Keratinocyte (primary cell): ENCODE measurements around the gene POLR1G. TPM values are rescaled to one million over a fixed set of nuclear protein-coding genes. Genes with fewer than 3 reads are reported as not detected.

ENCODE experiments used
- DNase-seq: peaks from one replicate; pipeline ENCODE4 v3.0.0-alpha.2; 2011; ENCODE audit warnings: low read depth, missing footprints, low spot score
- FAIRE-seq: peaks from 2 replicates; lab custom pipeline; 2011; peaks lifted over from hg19 to GRCh38; lab: Jason Lieb, UNC
- H2AFZ ChIP-seq: 2 replicates; pipeline ENCODE4 v1.6.0; 2012; ENCODE audit warnings: low read length, control low read depth, inconsistent platforms; ENCODE audit not compliant: control insufficient read depth
- H3K27ac ChIP-seq: 2 replicates; pipeline ENCODE4 v1.5.1; 2011; ENCODE audit warnings: low read length; ENCODE audit not compliant: control insufficient read depth, insufficient read depth
- H3K27me3 ChIP-seq: 3 replicates; pipeline ENCODE4 v1.6.0; 2011; ENCODE audit warnings: low read length; ENCODE audit not compliant: control insufficient read depth, insufficient read depth; ENCODE audit errors: extremely low read depth
- H3K36me3 ChIP-seq, 2 experiments: 2 replicates in 1 of 2; 3 replicates in 1 of 2; pipeline ENCODE4 v1.5.1; 2011; ENCODE audit warnings: low read length in 2 of 2, mild to moderate bottlenecking in 1 of 2; ENCODE audit not compliant: control insufficient read depth in 2 of 2, insufficient read depth in 2 of 2; ENCODE audit errors: extremely low read depth in 1 of 2
- H3K4me1 ChIP-seq: 3 replicates; pipeline ENCODE4 v1.5.1; 2011; ENCODE audit warnings: low read length; ENCODE audit not compliant: control insufficient read depth, insufficient read depth; ENCODE audit errors: extremely low read depth
- H3K4me2 ChIP-seq: 3 replicates; pipeline ENCODE4 v1.6.0; 2011; ENCODE audit warnings: low read depth, low read length; ENCODE audit not compliant: control insufficient read depth, insufficient read depth; ENCODE audit errors: extremely low read depth
- H3K4me3 ChIP-seq, 3 experiments: fragments of 200-600 bp in 1 of 3; sonication (generic) in 1 of 3; 2 replicates in 2 of 3; 3 replicates in 1 of 3; pipeline ENCODE4 v1.5.1; 2011 to 2016; ENCODE audit warnings: low read length in 3 of 3, mild to moderate bottlenecking in 3 of 3, control low read depth in 2 of 3, inconsistent platforms in 1 of 3, low read depth in 1 of 3, mixed read lengths in 1 of 3, mixed run types in 1 of 3, moderate library complexity in 1 of 3; ENCODE audit not compliant: control insufficient read depth in 2 of 3, insufficient read depth in 2 of 3; ENCODE audit errors: extremely low read depth in 1 of 3
- H3K79me2 ChIP-seq: 2 replicates; pipeline ENCODE4 v1.6.0; 2012; ENCODE audit warnings: low read length; ENCODE audit not compliant: control insufficient read depth, insufficient read depth
- H3K9ac ChIP-seq: 3 replicates; pipeline ENCODE4 v1.6.0; 2011; ENCODE audit warnings: low read length; ENCODE audit not compliant: control insufficient read depth, insufficient read depth; ENCODE audit errors: extremely low read depth
- H3K9me1 ChIP-seq: 3 replicates; pipeline ENCODE4 v1.6.0; 2011; ENCODE audit warnings: low read length; ENCODE audit not compliant: control insufficient read depth, insufficient read depth; ENCODE audit errors: extremely low read depth
- H3K9me3 ChIP-seq: 2 replicates; pipeline ENCODE4 v1.5.1; 2012; ENCODE audit warnings: low read depth, low read length; ENCODE audit not compliant: control insufficient read depth
- H4K20me1 ChIP-seq: 3 replicates; pipeline ENCODE4 v1.6.0; 2011; ENCODE audit warnings: low read length; ENCODE audit not compliant: control insufficient read depth, insufficient read depth; ENCODE audit errors: extremely low read depth
- EZH2 ChIP-seq: IDR thresholded peaks from one replicate; pipeline ENCODE4 v1.6.1; 2012; ENCODE audit warnings: inconsistent platforms, mild to moderate bottlenecking, low read length, moderate library complexity
- dilution Hi-C: fragments of 300-500 bp; cut with MboI; formaldehyde crosslinking; loops from one replicate; pipeline ENCODE4 v1.7.0; 2020; ENCODE audit warnings: low sequenced_read_pairs; ENCODE audit not compliant: extremely low pct_ligation_motif_present
- polyA plus RNA-seq, 5 experiments: library from polyadenylated mRNA; depleted of rRNA in 3 of 5; stranded (reverse) in 3 of 5; stranded (forward) in 1 of 5; unstranded in 1 of 5; fragments of >200 nt; gene quantifications; 1 replicate in 1 of 5; 2 replicates in 3 of 5; 3 replicates in 1 of 5; pipeline versions ENCODE4 v1.2.1 to v1.2.3, GENCODE V29; 2011 to 2012; ENCODE audit warnings: missing spikeins in 2 of 5, low read depth in 1 of 5, low replicate concordance in 1 of 5
- TF ChIP-seq, protein P1 (sequence below), 3 experiments: IDR thresholded peaks in 1 of 3; conservative IDR thresholded peaks in 1 of 3; optimal IDR thresholded peaks in 1 of 3; 2 replicates in 2 of 3; 3 replicates in 1 of 3; pipeline versions ENCODE3 to v1.5.1; 2011; ENCODE audit warnings: low read length in 3 of 3, mild to moderate bottlenecking in 3 of 3, moderate library complexity in 2 of 3, control low read depth in 1 of 3, inconsistent platforms in 1 of 3; ENCODE audit not compliant: insufficient read depth in 2 of 3; ENCODE audit errors: extremely low read depth in 1 of 3

The POLR1G gene
- polyA plus RNA-seq, 1 donor (not counting 4 experiments of a cell fraction or from before 2014, with no cell fraction given) = 9.8 TPM

DNA sequence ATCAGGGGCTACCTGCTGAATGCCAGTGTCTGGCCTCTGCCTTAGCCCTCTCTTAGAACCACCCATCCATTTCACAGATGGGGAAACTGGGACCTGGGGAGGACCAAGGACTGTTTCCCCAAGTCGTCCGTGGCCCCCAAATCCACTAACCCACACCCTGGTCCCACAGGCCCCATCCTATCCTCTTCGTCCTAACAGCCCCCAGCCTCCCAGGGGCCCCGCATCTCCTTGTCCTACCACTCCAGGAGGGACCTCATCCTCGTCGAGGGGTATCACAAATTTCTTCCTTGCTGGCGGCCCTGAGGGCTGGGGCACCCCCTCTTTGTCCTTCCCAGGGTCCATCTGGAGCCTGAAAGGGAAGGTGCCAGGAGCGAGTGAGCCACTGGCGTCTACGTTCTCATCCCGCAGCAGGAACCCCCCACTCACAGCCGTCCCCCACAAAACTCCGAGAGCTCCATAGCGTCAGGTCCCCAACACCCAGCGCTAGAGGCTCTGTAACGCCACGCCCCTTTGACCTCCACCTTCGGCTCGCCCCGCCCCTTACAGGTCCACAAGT lies 16.7 kb downstream of the POLR1G start:
- Histone ChIP-seq H3K9me3 (no peaks in the 10 kb centered on the region), H3K9me1 (no peaks in the 10 kb centered on the region), H3K27me3 (no peaks in the 10 kb centered on the region), H3K4me3 (peak overlapping the region; percentile 86 to 97 (median 91)), H3K9ac (peak overlapping the region; percentile 75), H3K4me1 (peaks cover 45% of the 10 kb centered on the region), H3K79me2 (peaks cover 45% of the 10 kb centered on the region), H4K20me1 (no peaks in the 10 kb centered on the region), H3K4me2 (peak overlapping the region; percentile 74), H3K27ac (peak overlapping the region; percentile 95), H3K36me3 (peaks cover 23 to 24% of the 10 kb centered on the region in 2 experiments), H2AFZ (no peak overlapping the region)
- no peak for TF ChIP-seq EZH2
- TF ChIP-seq, protein P1, sequence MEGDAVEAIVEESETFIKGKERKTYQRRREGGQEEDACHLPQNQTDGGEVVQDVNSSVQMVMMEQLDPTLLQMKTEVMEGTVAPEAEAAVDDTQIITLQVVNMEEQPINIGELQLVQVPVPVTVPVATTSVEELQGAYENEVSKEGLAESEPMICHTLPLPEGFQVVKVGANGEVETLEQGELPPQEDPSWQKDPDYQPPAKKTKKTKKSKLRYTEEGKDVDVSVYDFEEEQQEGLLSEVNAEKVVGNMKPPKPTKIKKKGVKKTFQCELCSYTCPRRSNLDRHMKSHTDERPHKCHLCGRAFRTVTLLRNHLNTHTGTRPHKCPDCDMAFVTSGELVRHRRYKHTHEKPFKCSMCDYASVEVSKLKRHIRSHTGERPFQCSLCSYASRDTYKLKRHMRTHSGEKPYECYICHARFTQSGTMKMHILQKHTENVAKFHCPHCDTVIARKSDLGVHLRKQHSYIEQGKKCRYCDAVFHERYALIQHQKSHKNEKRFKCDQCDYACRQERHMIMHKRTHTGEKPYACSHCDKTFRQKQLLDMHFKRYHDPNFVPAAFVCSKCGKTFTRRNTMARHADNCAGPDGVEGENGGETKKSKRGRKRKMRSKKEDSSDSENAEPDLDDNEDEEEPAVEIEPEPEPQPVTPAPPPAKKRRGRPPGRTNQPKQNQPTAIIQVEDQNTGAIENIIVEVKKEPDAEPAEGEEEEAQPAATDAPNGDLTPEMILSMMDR (optimal IDR thresholded peaks at IDR 0.05 in 1 of 3, IDR thresholded peaks at IDR 0.05 in 1 of 3, conservative IDR thresholded peaks at IDR 0.05 in 1 of 3; ENCODE audit: extremely low read depth in 1 of 3, insufficient read depth in 2 of 3, low read length in 3 of 3) = no peak
- DNase-seq (peak; percentile 53), FAIRE-seq (peak; percentile 23)
- dilution Hi-C loops = no loop called here

DNA sequence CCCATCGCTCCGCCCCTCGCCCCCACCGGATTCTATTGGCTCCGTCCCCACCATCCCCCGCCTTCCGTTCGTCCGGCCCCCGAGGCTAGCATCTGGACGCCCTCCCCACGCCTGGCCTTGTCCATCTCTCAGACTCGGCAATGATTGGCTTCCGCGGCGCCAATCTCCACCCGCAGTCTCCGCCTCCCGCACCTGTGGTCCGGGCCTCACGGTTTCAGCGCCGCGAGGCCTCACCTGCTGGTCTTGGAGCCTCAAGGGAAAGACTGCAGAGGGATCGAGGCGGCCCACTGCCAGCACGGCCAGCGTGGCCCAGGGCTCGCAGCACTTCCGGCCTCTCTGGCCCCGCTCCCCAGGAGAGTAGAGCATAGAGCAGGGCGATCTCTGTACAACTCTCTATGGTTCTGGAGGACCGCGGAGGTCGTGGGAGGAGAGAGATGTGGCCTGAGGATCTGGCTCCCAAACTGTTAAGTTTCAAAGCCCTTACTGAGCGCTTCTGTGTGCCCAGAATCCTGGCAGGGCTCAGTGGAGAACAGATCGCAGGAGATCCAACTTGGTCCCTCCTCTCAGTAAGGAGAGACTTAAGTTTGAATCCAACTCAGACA lies 17.2 kb downstream of the POLR1G start, which contains the start of gene ERCC1:
Gene ERCC1 (minus strand): TSS at position 329 of the 602 bp plus-strand sequence. CDS start 543 bp downstream, outside the sequence.
- Histone ChIP-seq H3K9me1 (no peaks in the 10 kb centered on the region), H3K4me1 (peaks cover 50% of the 10 kb centered on the region), H4K20me1 (no peaks in the 10 kb centered on the region), H3K36me3 (peaks cover 22% of the 10 kb centered on the region in 2 experiments), H2AFZ (no peak within 1 kb of the TSS), H3K9me3 (no peaks in the 10 kb centered on the region), H3K4me2 (peak within 1 kb of the TSS; percentile 95), H3K27ac (peak within 1 kb of the TSS; percentile 95), H3K4me3 (peak within 1 kb of the TSS; percentile 86 to 97 (median 91)), H3K79me2 (peaks cover 43% of the 10 kb centered on the region), H3K9ac (peak within 1 kb of the TSS; percentile 75), H3K27me3 (no peaks in the 10 kb centered on the region)
- TF ChIP-seq, protein P1 (optimal IDR thresholded peaks at IDR 0.05 in 1 of 3, IDR thresholded peaks at IDR 0.05 in 1 of 3, conservative IDR thresholded peaks at IDR 0.05 in 1 of 3; ENCODE audit: extremely low read depth in 1 of 3, insufficient read depth in 2 of 3, low read length in 3 of 3) = no peak
- no peak for TF ChIP-seq EZH2
- DNase-seq (peak; percentile 94), FAIRE-seq (peak; percentile 20)
- dilution Hi-C loops = no loop called here
